ENCODE measurements around the gene FLT4.

DNA sequence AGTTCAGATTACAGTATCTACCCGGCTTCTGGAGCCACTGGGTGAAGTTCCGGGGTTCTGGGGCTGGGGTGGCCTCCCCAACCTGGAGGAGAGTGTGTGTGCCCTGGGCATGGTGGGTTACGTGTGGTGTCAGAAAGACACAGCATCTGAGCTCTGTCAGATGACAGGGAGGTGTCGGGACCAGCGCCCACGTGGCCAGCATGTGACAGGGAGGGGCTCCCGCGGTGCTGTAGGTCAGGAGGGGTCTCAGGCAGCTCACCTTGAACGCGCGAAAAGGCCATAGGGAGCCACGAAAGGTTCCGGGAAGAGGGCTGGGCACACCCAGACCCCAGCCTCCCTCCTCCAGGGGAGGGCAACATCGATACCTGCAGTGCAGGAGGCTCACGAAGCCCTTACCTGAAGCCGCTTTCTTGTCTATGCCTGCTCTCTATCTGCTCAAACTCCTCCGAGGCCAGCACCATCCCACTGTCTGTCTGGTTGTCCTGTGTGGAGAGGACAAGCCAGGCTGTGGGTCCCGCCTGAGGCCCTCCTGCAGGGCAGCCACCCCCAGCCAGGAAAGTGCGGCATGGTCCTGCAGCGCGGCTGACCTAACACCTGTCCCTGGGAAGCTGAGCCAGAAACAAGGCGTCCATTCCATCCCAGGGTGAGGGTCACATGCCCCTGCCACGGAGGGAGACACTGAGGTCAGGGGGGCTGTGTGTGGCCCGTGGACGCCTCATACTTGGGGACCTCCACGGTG lies 40.7 kb downstream of the FLT4 start:
- TF ChIP-seq RAD21 (IDR thresholded peaks at IDR 0.05; ENCODE audit: low read depth), result no peak
- TF ChIP-seq CREB1 (IDR thresholded peaks at IDR 0.05; ENCODE audit: low read depth), result no peak
- no peak for TF ChIP-seq FOXM1 (IDR thresholded peaks at IDR 0.05; ENCODE audit: borderline replicate concordance, low read depth)
- no peak for TF ChIP-seq REST (IDR thresholded peaks at IDR 0.05; ENCODE audit: low read depth)
- TF ChIP-seq, protein P1, sequence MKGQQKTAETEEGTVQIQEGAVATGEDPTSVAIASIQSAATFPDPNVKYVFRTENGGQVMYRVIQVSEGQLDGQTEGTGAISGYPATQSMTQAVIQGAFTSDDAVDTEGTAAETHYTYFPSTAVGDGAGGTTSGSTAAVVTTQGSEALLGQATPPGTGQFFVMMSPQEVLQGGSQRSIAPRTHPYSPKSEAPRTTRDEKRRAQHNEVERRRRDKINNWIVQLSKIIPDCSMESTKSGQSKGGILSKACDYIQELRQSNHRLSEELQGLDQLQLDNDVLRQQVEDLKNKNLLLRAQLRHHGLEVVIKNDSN (IDR thresholded peaks at IDR 0.05), result no peak
- no peak for TF ChIP-seq TCF12 (IDR thresholded peaks at IDR 0.05; ENCODE audit: low read depth)
- no peak for TF ChIP-seq TAF1 (IDR thresholded peaks at IDR 0.05; ENCODE audit: low read depth)
- TF ChIP-seq YY1 (IDR thresholded peaks at IDR 0.05; ENCODE audit: low read depth), result no peak
- TF ChIP-seq EP300 (IDR thresholded peaks at IDR 0.05; ENCODE audit: borderline replicate concordance), result no peak
- TF ChIP-seq MAX (IDR thresholded peaks at IDR 0.05), result no peak
- no peak for TF ChIP-seq TEAD4 (IDR thresholded peaks at IDR 0.05)
- no peak for TF ChIP-seq NFIC (IDR thresholded peaks at IDR 0.05)

All from Ishikawa (cell line).